GM20000 (cell line): Measurements from ENCODE around the gene TM9SF2.

Experiments used
- DNase-seq: peaks from one replicate; pipeline ENCODE4 v3.0.0; 2012; ENCODE audit warnings: low spot score
- CTCF ChIP-seq: IDR thresholded peaks from 2 replicates; pipeline ENCODE4 v1.5.1; 2012; ENCODE audit warnings: mild to moderate bottlenecking, control low read depth; ENCODE audit errors: extremely low read depth, missing control alignments

Gene TM9SF2

GRCh38 chr13:99507054-99507453, 5.8 kb downstream of the TM9SF2 start:
- no peak for DNase-seq
- no peak for TF ChIP-seq CTCF

GRCh38 chr13:99507551-99507950, 6.3 kb downstream of the TM9SF2 start:
- TF ChIP-seq CTCF, result no peak
- no peak for DNase-seq

GRCh38 chr13:99507986-99508385, 6.7 kb downstream of the TM9SF2 start:
- TF ChIP-seq CTCF, result no peak
- DNase-seq, result no peak

- no peak for DNase-seq
Measured at GRCh38 chr13:99509479-99509878, 8.2 kb downstream of the TM9SF2 start.

GRCh38 chr13:99514801-99515200, 13.5 kb downstream of the TM9SF2 start:
- TF ChIP-seq CTCF, result no peak

More at GRCh38 chr13:99509479-99509878, 8.2 kb downstream of the TM9SF2 start:
- no peak for TF ChIP-seq CTCF

GRCh38 chr13:99516153-99516929, 15.1 kb downstream of the TM9SF2 start:
- no peak for DNase-seq
- no peak for TF ChIP-seq CTCF

More at GRCh38 chr13:99514801-99515200, 13.5 kb downstream of the TM9SF2 start:
- no peak for DNase-seq

- TF ChIP-seq CTCF, result no peak
Measured at GRCh38 chr13:99517577-99517976, 16.3 kb downstream of the TM9SF2 start.

More at GRCh38 chr13:99517577-99517976, 16.3 kb downstream of the TM9SF2 start:
- no peak for DNase-seq
